NCI-H1417 treated with DMSO at 0.1 percent for 48 hours (cell line): Measurements from ENCODE around the gene STK36.
A peak's percentile ranks its signal among the peaks of the same experiment; 100 is the strongest.

Experiments
- DNase-seq: peaks from one replicate; lab custom pipeline; 2025; lab: John Stamatoyannopoulos, UW

STK36 gene

DNA sequence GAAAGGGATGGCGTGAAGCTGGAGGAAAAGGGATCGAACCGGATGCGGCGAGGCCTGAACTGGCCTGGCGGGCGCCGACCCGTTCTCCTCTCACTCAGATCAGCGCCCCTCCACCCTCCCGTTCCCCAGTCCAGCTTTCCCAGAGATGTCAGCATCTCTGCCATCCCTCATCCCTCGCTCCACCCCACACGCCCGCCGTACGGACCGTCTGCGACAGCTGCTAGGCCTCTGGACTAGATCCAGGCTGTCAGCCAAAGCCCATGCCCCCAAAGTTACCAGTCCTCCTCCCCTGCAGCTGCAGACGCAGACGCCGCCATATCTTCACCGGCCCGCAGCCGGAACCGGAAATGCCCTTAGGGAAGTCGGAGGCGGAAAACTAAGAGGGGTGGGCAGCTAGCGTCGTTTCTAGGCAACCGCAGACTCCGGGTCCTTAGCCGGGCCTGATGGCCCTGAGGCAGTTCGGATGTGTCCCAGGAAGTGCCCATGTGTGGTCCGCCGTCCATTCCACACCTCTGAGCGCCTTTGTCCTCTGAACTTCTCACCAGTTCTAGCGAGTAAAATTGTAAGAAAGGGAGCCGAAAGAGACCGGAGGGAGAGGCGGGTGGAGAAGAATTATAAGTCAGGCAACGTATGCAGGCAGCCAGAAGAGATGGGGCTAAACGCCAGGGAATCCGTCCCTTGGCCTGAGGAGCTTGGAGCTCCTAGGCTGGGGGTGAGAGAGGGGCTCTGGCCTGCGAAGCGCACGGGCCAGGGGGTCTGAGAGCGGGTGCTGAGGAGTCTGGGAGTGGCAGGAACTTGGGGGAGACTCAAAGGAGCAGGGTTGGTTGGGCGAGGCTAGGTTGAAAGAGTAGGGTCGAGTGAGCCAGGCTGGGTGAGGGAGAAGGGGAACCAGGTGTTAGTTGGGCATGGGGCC, at the start of gene STK36, which contains the start of gene RNF25:
TSS of gene STK36 (plus strand) at position 433 of the 913 bp plus-strand sequence. CDS start 744 bp downstream, outside the sequence.
TSS of gene RNF25 (minus strand) at position 349 of the 913 bp plus-strand sequence. CDS start at position 317, 32 bp downstream.
- DNase-seq, result peak; percentile 48

DNA sequence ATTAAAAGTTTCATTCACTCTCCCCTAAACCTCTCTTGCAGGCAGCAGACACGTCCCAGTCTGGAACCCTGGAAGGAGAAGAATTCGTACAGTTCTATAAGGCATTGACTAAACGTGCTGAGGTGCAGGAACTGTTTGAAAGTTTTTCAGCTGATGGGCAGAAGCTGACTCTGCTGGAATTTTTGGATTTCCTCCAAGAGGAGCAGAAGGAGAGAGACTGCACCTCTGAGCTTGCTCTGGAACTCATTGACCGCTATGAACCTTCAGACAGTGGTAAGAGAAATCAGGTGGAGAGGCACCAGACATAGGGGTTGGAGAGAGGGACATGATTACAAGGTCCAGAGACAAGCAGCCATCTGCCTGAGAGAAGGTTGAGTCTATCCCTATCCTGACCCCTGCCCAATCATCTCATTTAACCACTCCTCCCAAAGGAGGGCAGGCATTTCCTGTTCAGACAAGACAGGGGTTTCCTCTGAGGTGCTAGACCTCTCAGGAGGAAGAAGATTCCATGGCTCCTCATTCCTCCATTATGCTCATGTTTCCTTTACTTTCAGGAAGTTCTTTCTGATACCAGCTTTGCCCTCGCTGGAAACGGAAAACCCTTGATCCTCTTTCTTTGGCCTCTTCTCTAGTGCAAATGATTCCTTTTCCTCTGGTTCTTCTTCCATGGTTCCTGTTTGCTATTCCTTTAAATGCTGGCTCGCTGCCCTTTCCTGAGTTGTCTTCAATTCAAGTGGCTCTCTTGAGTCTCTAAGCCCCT, 49.1 kb upstream of the STK36 start:
- no peak for DNase-seq

DNA sequence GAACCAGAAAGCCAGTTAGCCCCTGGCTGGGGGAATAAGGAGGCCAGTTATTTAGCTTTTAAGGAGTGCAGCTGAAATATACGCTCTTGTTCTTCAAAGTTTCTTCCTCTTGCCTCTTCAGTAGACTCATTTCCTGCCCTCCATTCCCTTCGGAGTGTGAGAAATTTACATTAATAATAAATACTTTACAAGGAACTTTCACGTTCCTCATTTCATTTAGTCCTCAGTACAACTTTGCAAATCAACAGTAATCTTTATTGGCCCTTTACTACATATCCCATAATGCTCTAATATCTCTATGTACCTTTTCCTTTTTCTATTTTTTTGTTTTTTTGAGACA, 48.5 kb upstream of the STK36 start:
- DNase-seq, result no peak

DNA sequence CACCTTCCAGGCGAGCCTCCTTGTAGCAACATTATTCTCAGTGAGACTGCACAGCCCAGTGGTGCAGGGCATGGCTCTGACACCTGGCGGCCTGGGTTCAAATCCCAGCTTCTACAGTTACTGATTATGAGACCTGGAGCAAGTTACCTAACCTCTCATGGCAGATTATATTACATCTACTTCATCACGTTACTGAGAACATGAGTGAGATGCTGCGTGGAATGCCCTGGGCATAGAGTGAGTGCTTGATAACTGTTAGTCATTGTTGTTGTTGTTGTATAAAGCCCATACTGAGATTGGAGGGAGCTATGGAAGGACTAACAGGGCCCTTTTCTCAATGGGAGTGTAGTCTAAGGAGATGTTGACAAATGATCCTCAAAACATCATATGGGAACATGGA, 45.5 kb upstream of the STK36 start:
- no peak for DNase-seq

- no peak for DNase-seq
These were observed 43.9 kb upstream of the STK36 start for GRCh38 chr2:218627939-218628338.

DNA sequence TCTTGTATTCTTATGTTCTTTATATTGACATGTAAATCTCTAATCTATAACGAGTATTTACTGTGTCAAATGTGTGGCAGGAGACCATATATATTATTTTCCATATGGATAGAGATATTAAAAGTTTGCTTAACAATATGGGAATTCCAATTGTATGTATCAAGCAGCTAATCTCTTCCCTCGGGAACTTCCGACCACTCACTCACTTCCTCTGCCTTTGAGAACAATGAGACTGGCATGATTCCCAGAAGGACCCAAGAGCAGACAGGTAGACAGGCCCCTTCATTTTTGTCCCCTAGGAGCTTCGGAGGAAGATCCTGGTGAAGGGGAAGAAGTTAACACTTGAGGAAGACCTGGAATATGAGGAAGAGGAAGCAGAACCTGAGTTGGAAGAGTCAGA, 40.0 kb upstream of the STK36 start:
- no peak for DNase-seq

GRCh38 chr2:218635719-218636118, 36.2 kb upstream of the STK36 start:
- DNase-seq, result no peak

- no peak for DNase-seq
These were observed 33.5 kb upstream of the STK36 start for GRCh38 chr2:218638372-218638771.

GRCh38 chr2:218642121-218642656, 29.7 kb upstream of the STK36 start:
- DNase-seq, result no peak

DNA sequence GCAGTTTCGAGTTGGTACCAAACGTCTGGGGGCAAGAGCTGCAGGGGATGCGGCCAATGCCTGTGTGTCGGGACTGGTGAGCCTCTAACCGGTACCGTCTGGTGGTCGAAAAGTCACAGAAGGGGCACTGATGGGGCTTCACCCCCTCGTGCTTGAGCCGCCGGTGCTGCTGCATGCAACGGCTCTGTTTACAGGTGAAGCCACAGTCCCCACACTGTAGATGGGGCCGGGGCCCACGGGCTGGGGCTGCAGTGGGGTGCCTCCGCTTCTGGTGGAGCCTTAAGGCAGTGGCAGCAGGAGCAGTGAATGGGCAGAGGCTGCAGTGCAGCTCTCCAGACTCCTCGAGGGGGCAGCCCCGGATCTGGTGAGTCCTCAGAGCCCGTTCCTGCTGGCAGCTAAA, 29.1 kb upstream of the STK36 start:
- no peak for DNase-seq

DNA sequence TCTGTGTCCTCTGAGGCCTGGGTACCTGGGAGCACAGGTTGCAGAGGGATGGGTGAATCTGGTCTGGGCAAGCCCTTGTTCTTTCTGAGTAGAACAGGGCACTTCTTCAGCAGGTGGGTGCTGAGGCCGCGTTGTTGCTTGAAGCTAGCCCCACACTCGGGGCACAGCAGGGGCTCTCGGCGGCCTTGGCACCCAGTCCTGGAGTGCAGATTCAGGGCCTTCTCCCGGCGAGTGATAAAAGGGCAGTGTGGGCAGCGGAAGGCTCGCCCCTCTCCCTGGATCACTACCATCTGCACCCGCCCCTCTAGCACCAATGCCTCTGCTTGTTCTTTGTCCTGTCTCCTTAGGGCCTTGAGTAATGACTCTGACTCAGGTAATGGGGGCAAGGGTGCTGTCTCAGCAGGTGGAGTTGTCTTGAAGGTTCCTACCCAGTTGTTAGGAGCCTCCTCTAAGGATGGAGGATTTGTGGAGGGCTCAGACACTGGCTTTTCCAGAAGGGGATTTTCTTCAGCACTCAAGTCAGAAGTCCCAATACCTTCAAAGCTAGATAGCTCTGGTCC, 28.1 kb upstream of the STK36 start:
- no peak for DNase-seq

- DNase-seq, result no peak
These were observed 27.2 kb upstream of the STK36 start for GRCh38 chr2:218644721-218645120.

- DNase-seq, result no peak
These were observed 26.8 kb upstream of the STK36 start for GRCh38 chr2:218645126-218645525.

DNA sequence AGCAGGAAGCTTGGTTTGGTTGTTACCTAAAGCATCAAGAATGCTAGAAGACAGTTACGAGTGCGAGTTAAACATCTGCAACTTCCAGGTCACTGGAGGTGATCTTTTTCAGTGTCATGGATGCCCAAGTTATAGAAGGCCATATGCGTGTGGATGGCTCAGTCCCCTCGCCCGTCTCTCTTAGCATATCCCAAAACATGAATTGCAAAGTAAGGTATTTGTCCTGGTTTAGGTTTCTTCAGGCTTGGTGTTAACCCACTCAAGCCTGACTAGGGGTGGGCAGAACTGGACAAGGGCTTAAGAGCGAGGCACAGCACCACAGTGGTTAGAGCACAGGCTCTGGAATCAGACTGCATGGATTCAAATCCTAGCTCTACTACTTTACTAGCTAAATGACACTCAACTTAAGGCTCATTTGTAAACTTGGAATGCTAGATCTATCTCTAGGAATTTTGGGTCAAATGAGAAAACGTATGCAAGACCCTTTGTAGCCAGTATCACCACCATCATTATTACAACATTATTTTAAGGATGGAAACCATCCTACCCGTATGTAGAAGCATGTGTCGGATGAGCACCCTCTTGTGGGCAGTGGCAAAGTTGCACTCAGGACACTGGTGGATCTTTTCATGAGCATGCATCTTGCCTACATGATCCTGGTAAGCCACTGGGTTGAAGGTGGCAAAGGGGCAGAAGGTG, 23.6 kb upstream of the STK36 start:
- peak; percentile 9 for DNase-seq

GRCh38 chr2:218648787-218649100, 23.1 kb upstream of the STK36 start:
- no peak for DNase-seq

DNA sequence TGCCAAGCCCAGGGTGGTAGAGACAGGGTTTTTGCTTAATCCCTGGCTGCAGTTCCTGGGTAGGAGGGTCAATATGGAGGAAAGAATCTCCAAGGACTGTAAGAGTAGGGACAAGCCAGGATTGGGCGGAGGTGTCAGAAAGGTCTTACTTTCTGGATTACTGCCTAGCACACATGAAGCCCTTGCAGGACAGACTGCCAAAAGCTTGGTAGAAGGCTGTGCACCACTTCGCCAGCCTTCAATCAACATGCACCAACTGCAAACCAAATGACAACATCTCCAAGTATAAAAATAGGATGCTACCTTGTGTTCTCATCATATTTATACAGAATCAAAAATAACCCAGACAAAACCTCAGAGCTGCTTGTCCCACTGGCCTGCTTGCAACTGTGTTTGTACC, 16.1 kb upstream of the STK36 start:
- no peak for DNase-seq

GRCh38 chr2:218658671-218659257, 13.1 kb upstream of the STK36 start:
- DNase-seq, result no peak

DNA sequence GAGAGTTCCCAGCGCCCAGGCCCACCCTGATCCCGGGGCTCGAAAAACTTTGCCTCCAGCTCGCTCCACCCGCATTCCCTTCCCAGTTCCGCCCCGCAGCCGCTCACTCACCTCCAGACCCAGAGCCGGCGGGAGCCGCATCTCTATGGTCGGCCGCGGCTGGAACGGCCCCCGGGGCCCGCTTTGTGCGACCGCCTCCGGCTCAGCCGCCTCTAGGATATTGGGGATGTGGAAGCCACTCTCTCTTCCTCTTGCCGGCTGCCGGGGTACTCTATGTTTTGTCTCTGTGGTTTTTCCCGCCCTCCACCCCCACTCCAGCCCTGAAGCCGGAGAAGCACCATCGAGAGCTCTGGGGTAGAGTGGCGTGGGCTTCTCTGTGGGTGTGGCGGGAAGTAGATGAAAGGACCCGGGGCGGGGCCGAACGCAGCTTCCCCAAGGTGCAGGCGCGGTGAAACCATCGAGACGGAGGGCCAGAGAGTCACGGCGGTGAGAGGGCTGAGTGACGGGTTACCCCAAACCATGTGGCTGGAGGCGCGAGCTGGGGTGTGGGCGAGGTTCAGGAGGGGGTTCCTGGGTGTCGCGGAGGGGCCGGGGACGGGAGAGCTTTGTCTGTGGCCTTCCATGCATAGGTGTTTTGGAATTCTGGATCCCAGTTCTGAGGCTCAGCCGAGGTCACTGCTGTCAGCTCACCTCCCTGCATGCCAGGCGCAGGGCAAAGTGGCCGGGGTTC, 12.5 kb upstream of the STK36 start, which contains the start of the genes BCS1L and ZNF142:
TSS of gene BCS1L (plus strand) at position 426 of the 730 bp plus-strand sequence. CDS start 1,305 bp downstream, outside the sequence.
TSS of gene ZNF142 (minus strand) at position 366 of the 730 bp plus-strand sequence. CDS start 3,194 bp downstream, outside the sequence.
- DNase-seq, result peak; percentile 31

DNA sequence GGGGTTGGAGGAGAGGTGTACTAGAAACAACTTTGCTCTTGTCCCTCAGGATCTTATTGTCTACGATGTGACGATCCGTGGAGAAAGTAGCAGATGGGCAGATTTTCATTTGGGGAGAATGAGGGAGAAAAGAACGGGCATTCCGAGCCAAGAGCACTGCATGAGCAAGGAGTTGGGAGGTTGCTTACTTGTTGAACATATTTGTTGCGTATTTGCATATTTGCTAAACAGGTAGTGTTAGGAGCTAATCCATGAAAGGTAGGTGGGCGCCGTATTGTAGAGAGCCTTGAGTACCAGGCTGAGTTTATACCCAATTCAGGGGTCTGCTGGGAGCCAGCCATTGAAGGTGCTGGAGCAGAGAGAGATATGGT, 11.9 kb upstream of the STK36 start:
- no peak for DNase-seq

GRCh38 chr2:218662377-218662776, 9.5 kb upstream of the STK36 start:
- DNase-seq, result no peak

DNA sequence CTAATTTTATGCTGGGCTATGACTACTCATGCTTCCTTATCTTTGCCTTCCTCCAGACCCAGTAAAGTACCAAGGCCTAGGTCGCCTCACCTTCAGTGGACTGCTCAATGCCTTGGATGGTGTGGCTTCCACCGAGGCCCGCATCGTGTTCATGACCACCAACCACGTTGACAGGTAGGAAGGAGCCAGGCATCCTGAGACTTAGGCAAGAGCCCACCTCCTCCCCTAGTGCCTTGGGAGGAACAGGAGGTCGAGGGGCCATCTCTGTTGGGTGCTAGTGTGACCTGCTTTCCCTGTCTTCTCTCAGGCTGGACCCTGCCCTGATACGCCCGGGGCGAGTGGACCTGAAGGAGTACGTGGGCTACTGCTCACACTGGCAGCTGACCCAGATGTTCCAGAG, 9.1 kb upstream of the STK36 start:
- DNase-seq, result no peak
